C4-2B (cell line): ENCODE measurements around the gene AP2A2.

Experiments
- H3K27ac ChIP-seq: fragments of 450-650 bp; 2 replicates; pipeline ENCODE4 v1.5.1; 2017
- ZFX ChIP-seq: fragments of 450-650 bp; IDR thresholded peaks from 2 replicates; pipeline ENCODE4 v1.6.1; 2017
- TF ChIP-seq, protein P1 (sequence below): fragments of 450-650 bp; conservative IDR thresholded peaks from 2 replicates; pipeline ENCODE4 v1.5.1; 2017; ENCODE audit warnings: mild to moderate bottlenecking

The AP2A2 gene

DNA sequence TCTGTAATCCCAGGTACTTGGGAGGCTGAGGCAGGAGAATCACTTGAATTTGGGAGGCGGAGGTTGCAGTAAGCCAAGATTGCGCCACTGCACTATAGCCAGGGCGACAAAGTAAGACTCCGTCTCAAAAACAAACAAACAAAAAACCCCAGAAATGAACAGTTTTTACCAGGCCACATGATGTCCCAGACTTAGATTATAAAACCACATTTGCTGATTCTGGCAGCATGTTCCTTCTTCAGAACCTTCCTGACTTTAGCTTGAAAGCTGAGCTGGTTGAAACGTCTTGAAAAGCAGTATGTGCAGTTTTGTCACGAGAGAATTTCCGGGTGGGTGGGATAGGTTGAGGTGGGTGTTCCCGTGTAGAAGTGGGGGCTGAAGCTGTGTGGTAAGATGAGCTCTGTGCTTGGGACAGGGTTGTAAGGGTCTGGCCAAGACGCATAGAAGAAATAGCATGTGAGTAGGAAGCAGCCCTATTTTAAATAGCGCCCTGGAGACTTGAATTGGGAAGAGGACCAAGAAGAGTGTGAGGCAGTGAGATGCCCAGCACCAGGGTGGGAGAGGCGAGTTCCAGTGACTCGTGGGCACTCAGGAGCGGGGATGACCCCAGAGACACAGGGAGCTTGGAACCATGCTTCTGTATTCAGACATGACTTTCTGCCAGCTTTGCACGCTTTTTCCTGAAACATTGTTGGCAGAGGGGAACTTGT, 7.6 kb downstream of the AP2A2 start:
- TF ChIP-seq ZFX: no peak
- TF ChIP-seq, protein P1, sequence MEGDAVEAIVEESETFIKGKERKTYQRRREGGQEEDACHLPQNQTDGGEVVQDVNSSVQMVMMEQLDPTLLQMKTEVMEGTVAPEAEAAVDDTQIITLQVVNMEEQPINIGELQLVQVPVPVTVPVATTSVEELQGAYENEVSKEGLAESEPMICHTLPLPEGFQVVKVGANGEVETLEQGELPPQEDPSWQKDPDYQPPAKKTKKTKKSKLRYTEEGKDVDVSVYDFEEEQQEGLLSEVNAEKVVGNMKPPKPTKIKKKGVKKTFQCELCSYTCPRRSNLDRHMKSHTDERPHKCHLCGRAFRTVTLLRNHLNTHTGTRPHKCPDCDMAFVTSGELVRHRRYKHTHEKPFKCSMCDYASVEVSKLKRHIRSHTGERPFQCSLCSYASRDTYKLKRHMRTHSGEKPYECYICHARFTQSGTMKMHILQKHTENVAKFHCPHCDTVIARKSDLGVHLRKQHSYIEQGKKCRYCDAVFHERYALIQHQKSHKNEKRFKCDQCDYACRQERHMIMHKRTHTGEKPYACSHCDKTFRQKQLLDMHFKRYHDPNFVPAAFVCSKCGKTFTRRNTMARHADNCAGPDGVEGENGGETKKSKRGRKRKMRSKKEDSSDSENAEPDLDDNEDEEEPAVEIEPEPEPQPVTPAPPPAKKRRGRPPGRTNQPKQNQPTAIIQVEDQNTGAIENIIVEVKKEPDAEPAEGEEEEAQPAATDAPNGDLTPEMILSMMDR: no peak
- H3K27ac ChIP-seq: no peak overlapping the region

DNA sequence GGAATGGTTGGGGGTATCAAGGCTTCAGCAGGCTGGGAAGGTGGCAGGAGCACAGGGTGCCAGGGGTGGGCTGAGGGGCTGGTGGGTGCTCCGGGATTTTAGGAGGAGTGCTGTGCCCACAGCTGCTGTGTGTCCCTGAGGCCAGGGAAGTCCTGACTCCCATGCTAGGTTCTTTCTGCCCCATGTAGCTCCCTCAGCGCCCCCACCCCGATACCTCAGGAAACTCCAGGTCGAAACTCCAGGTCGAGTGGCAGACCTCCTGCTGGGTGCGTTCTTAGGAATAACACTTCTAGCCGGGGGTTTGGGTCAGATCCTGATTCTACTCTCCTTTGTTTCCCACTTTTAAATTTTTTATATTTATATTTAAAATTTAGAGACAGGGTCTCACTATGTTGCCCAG, 8.3 kb downstream of the AP2A2 start:
- no peak for TF ChIP-seq ZFX
- no peak overlapping the region for H3K27ac ChIP-seq

DNA sequence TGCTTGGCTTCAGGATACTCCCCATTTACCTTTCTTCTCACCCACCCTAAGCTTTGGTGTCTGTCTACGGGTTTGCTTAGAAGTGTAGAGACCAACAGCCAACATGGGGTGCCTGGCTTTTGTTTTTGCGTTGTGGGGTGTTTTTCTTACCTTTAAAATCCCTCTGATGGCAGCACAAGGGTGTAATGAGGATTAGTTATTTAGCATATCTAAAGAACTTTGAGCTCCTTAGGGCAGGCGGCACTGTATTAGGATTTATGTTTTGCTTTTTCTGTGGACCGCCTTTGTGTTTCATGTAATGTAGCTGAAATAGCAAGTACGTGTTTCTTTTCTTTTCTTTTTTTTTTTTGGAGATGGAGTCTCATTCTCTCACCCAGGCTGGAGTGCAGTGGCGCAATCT, 8.9 kb downstream of the AP2A2 start:
- no peak for TF ChIP-seq ZFX
- TF ChIP-seq, protein P1: no peak
- H3K27ac ChIP-seq: no peak overlapping the region

DNA sequence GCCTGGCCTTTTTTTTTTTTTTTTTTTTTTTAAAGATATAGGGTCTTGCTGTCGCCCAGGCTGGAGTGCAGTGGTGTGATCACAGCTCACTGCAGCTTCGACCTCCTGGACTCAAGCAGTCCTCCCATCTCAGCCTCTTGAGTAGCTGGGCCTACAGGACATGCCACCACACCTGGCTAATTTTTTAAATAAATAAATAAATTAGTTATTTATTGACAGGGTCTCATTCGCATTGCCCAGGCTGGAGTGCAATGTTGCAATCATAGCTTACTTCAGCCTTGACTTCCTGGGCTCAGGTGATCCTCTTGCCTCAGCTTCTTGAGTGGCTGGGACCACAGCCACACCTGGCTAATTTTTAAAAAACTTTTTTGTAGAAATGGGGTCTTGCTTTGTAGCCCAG, 10.5 kb downstream of the AP2A2 start:
- no peak overlapping the region for H3K27ac ChIP-seq
- TF ChIP-seq, protein P1: no peak
- TF ChIP-seq ZFX: no peak

DNA sequence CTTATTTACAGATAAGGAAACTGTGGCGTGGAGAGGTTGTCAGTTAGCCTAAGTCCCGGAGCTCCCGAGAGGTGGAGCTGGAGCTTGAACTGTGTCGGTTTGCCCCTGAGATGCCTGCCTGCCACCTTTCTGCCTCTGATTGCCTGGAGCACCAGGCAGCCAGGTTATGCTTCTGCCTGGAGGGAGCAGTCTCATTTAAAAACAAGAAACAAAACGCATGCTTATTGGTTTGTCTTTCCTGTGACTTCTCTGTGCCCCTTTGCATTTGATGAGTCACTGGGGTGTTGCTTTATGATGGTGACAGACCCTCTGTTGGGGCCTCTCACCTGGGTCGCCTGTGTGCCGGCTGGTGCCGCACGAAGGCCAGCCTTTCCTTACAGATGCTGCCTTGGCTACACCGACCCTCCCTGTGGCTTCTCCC, 12.2 kb downstream of the AP2A2 start:
- no peak overlapping the region for H3K27ac ChIP-seq
- no peak for TF ChIP-seq ZFX
- TF ChIP-seq, protein P1: no peak

DNA sequence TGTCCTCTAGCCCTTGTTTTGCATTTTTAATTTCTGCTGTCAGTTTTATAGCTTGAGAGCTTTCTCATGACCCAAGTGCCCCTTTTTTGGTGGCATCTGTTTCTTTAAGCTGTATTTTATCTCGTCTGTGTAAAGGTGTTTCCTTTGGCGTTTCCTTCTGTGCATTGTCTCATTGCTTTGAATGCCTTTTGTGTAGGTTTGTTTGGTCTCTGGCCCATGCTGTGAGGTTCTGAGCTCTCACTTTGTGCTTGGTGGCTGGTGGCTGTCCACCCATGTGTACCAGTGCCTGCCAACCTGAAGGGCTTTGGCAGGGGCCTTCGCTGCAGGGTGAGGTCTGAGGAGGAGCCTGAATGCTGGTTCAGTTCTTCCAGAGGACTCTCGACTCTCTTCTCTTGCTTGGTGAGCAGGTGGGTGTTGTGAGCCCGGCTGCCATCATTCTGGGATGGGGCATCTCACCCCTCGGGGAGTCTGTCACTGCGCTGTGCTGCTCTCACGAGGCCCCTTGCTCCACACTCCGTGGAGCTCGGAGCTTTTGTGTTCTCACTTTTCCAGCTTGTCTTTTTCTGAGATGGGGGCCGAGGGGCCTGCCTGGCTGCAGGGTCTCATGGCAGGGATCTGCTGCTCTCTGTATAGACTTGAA, 14.9 kb downstream of the AP2A2 start:
- no peak overlapping the region for H3K27ac ChIP-seq
- no peak for TF ChIP-seq ZFX
- TF ChIP-seq, protein P1: no peak

DNA sequence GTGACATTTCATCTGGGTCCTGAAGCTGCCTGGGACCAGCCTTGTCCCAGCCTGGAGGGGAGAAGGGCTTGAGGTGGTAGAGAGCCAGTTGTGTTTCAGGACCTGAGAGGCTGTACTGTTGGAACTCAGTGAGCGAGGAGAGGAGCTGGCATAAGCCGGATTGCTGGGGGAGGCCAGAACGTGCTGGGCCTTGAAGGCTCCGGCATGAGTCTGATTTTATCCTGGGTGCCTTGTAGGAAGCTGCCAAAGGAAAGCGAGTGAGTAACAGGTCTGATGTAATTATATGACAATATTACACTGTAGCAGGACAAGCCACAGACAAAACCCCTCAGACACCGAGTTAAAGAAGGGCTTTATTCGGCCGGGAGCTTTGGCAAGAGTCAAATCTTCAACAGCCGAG, 17.2 kb downstream of the AP2A2 start:
- TF ChIP-seq, protein P1: no peak
- TF ChIP-seq ZFX: no peak
- H3K27ac ChIP-seq: no peak overlapping the region
